Measurements from ENCODE around the gene F8A3.
"Not testable (repeated sequence)": the region's sequence is repeated elsewhere in the genome, so short reads cannot be mapped to it uniquely, and the experiment has no call there.

Gene F8A3

DNA sequence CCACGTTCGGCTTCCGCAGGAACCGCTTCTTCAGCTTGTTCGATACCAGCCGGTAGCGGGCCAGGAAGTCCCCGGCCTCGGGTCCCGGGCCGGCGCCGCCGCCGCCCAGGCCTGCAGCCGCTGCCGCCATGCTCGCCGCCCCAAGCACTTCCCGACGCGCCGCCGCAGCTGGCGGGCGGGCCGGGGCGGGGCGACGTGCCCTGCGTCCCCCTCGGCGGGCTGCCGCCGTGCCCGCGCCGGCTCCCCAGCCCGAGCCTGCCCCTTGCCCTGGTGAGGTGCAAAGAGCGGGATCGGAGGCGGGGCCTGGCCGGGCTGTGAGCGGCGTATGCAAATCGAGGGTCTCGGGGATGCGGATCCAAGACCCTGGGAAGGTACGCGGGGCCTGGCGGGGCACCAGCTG lies at the start of gene F8A3:
TSS of gene F8A3 (minus strand) at position 150 of the 400 bp plus-strand sequence. CDS start at position 130, 20 bp downstream.
- DNase-seq (ENCODE audit: low read depth, low spot score), result not testable (repeated sequence)

DNA sequence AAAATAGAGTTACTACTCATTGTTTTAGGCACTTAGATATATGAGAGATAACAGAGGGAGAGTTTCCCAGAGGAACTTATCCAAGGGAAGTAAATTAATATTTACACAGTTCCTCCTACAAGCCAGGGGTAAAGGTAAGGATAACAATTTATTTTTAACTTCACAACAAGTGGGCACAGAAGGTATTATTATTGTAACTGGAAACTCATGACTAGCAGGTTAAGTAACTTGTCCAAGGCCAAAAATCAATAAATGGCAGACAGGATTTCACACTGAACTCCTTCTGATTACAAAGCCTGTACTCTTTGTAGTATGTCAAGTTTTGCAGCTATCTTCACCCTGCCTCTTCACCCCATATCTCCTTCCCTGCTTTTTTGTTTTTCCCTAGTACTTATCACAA lies 46.9 kb upstream of the F8A3 start:
- DNase-seq (ENCODE audit: low read depth, low spot score), result no peak

DNA sequence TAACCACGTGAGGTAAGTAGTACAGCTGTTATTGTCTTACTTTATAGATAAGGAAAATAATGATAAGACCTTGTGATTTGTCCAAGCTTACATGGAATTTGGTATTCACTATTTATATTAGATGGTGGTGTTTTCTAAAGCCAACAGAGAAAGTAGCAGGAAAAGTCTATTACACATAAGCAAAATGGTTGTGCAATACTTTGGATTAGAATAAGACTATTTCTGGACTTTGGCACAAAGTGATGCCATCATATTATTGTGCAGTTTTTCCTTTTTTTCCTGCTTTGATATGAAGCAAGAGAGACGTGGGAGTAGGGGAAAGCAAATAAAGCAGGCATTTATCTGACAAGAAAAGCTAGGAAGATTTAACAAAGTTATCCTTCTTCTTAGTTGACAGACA lies 36.7 kb upstream of the F8A3 start:
- DNase-seq (ENCODE audit: low read depth, low spot score), result not testable (repeated sequence)

DNA sequence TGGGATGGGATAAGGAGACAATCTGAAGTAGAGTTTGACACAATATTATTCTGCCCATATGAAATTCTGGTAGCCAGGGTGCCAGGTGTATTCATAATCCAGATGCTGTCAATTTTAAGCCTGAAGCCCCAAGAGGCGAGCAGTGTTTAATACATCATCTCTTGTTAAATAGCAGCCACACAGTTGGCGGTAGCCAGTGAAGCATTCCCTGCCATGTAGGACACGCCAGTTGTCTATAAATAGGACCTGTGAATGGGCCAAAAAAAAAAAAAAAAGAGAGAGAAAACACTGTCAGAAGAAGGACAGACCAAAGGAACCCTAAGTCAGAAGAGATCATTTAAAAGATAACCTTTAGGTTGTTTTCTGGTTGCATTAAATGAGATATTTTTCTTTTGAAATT lies 33.0 kb upstream of the F8A3 start:
- DNase-seq (ENCODE audit: low read depth, low spot score), result not testable (repeated sequence)

DNA sequence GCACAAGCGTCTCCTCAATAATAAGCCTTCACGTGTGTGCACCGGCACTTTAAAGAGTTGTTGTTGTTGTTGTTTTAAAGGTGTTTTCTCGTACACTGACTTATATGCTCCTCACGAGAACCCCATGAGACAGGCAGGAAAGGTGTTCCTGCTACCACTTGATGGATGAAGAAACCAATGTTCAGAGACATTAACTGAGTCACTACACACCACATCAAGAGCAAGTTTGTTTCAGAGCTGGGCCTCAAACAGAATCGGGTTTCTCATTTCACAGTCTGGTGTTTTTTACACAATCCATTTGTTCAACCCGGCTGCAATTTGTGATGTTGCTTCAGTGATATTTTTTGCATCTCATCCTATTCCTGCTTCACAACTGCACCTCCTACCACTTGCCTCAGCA lies 18.7 kb upstream of the F8A3 start:
- not testable (repeated sequence) for DNase-seq (ENCODE audit: low read depth, low spot score)

DNA sequence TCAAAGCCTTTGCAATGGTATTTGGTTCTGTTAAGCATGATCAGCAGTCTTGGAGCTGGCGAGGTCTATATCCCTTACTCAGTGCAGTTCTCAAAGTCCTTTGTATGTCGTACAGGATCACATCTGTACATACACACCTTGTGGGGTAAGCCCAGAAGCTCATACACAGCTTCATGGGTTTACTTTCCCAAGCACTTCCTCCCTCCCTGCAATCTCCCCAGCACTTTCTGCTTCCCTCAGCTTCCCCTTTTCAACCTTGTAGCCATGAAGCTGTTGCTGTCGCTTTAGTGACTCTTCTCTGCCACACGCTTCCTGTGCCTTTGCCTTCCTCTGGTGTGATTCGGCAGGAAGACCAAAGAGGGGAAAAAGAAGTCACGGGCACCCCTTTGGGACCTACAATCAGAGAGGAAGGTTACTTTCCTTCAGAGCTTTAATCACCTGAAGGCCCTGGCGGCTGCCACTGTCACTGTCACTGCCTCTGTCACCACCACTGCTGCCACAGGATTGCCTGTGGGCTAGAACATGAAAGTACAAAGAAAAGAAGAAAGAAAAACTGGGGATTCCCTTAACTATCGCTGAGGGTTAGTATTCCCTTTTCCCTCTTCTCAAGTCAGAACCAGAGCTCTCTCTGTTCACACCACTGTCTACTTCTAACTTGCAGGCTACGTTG lies 8.0 kb upstream of the F8A3 start:
- not testable (repeated sequence) for DNase-seq (ENCODE audit: low read depth, low spot score)

DNA sequence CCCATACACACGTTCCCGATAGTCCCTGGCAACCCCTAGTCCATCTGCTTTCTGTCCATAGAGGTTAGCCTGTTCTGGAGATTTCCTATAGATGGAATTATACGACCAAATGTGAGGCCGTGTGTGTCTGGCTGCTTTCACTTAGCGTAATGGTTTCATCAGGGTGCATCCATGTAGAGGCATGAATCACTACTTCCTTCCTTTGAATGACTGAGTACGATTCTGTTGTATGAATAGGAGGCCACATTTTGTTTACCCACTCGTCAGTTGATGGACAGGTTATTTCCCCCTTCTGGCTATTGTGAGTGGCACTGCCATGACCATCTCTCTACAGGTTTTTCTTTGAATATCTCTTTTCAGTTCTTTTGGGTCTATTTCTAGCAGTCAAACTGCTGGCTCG lies 2.1 kb upstream of the F8A3 start:
- not testable (repeated sequence) for DNase-seq (ENCODE audit: low read depth, low spot score)

DNA sequence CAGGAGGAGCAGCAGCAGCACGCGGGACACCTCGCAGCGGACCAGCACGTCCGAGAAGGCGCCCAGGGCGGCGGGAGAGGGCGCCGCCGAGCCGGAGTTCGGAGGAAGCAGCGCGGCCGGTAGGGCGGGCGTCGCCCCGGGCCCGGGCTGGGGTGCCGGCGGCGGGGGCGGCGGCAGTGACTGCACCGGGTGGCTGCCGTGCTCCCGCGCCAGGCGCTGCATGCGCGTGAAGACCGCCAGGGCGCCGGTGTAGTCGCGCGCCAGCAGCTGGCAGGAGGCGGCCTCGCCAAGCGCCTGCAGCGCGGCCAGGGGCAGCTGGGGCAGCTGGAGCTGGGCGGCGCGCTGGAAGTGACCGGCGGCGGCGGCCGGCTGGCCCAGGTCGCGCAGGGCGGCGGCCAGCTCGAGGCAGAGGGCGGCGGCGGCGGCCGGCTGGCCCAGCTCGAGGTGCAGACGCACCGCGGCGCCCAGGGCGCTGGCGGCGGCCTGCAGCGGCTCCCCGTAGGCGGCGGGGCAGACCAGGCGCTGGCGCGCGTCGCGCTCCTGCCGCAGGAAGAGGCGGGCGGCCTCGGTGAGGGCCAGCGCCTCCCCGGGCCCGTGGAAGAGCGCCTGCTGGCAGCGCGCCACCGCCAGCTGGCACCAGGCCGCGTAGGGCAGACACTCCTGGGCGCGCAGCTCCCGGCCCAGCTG lies 516 bp downstream of the F8A3 start:
- not testable (repeated sequence) for DNase-seq (ENCODE audit: low read depth, low spot score)

DNA sequence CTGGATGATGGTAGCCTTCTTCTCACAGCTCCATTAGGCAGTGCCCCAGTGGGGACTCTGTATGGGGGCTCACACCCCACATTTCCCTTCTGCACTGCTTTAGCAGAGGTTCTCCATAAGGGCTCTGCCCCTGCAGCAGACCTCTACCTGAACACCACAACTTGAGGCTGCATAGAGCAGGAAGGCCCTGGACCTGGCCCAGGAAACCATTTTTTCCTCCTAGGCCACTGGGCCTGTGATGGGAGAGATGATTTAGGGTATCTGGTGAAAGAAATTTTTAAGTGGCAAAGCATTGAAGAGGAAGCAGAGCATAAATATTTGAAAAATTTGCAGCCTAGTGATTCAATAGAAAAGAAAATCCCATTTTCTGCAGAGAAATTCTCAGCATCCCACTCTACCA lies 17.3 kb downstream of the F8A3 start:
- no peak for DNase-seq (ENCODE audit: low read depth, low spot score)

DNA sequence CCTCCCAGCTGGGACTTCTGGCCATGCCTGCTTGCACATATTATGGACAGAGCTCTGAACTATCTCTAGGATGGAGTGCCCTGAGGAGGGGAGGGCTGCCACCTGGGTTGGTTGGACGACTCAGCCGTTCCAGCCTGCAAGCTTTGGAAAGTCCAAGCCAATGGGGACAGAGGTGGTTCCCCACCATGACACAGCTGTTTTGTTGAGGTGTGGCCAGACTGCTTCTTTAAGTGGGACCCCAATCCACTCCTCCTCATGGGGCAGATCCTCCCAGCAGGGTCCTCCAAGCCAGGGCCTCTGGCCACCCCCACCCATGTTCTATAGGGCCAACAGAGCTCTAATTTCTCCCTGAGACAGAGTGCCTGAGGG lies 22.7 kb downstream of the F8A3 start:
- no peak for DNase-seq (ENCODE audit: low read depth, low spot score)

DNA sequence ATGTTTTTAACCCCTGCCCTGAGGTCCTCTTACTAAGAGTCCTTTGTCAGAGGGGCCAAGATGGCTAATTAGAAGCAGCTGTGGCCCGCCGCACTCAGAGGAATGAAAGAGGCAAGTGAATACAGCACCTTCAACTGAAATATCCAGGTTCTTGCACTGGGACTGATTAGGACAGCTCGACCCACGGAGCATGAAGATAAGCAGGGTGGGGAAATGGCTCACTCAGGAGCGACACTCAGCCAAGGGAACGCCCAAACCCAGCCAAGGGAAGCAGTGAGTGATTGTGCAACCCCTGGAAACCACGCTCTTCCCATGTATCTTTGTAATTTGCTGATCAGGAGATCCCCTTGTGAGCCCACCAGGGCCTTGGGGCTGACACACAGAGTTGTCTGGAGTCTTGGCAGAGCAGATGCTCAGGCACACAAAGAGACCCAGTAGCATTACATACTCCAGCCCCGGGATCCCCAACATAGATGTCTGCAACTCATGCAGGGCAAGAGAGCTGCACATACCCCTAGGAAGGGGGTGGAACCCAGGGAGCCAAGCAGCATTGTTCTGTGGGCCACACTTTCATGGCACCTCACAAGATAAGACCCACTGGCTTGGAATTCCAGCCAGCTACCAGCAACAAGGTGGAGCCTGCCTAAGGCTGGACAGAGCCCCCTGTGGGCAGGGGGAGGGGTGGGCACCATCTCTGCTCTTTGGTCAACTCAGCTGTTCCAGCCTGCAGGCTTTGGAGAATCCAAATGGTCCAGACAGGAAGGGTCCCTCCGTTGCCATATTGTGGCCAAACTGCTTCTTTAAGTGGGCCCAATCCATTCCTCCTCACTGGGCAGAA lies 23.3 kb downstream of the F8A3 start:
- DNase-seq (ENCODE audit: low read depth, low spot score), result no peak

DNA sequence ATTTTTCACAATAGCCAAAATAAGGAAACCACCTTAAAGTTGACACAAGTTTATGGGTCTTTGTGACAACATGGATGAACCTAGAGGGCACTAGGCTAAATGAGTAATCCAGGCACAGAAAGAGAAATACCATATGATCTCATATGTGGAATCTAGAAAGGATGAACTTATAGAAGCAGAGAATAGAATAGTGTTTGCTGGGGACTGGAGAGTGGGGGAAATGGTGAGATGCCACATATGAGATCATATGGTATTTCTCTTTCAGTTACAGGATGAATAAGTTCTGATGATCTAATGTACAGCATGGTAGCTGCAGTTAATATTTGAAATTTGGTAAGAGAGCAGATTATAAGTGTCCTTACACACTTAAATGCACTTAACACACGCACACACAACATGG lies 40.7 kb downstream of the F8A3 start:
- no peak for DNase-seq (ENCODE audit: low read depth, low spot score)
